Left forelimb (tissue), 1 donor: ENCODE data around the gene KCNS1.
"Not testable (repeated sequence)": the region's sequence is repeated elsewhere in the genome, so short reads cannot be mapped to it uniquely, and the experiment has no call there.

Experiments used
- DNase-seq: peaks from one replicate; pipeline ENCODE4 v3.0.0-alpha.2; 2018; ENCODE audit warnings: low spot score

The KCNS1 gene

DNA sequence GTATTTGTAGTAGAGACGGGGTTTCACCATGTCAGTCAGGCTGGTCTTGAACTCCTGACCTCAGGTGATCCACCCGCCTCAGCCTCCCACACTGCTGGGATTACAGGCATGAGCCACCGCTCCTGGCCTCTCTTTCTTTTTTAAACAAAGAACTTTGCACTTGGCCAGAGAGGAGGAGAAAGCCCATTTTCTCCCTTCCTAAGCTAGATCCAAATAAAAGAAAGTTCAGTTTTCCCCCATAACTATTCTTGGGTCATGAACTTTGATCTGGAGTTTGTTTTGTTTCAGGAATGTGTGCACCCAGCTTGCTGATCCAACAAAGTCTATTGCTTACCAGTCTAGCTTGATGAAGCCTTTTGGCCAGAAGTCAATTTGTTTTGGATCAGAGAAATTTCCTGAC, 23.4 kb downstream of the KCNS1 start:
- DNase-seq: no peak

DNA sequence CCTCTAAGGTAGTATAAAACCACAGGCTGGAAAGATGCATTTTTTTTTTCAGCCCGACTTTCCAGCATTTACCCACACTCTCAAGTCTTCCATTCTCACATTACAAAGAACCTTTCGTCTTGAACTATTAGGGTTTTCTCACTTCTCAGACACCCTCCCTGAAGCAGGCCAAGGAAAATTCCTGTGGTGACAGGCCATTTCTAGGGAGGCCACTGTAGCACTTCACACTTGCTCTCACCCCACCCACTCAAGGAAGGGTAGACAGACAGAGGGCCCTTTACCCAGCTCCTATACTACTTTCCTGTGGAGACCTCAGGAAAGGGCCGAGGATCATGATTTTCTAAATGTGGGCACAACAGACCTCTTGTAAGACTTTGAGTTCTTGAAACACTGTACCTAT, 27.7 kb downstream of the KCNS1 start:
- DNase-seq: no peak

DNA sequence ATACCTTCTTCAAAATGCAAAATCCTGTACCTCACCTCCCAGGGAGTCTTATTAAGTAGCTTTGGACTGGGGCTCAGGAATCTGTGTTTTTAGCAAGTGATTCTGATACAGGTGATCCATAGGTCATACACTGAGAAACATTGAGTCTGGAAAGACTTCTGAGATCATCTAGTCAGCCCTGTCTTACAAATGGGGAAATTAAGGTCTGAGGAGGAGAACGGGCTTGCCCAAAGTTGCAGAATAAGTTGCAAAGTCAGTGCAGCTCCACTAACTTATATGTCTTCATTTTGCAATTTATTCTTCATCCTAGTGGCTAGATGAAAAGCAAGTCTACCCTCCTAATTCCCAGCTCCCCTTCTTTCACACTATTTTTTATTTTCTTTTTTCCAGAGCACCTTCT, 28.9 kb downstream of the KCNS1 start:
- DNase-seq: no peak

DNA sequence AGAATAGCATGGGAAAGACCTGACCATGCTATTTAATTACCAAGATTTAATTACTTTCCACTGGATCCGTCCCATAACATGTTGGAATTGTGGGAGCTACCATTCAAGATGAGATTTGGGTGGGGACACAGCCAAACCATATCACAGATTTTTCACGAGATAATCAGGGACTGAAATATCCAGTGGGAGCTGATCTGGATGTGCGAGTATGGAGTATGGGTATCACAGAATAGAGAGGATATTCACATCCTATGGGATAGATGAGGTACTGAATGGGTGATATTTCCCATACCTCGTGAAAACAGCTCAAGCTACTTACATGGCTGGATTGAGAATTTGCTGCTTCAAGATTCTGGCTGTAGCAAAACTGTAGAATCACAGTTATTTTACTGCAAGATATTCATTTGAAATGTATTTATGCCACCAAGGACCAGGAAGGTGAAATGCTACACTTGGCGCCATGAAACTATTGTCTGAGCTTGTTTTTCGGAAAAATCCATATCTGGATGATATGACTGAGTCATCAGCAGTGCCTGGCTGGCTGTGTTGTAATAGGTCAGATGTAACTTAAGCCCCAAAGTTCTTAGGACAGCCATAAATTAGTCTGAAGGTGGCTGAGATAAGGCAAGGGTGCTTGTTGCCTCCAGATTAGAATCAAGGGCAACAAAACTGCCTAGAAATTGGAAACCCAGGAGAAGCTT, 29.8 kb downstream of the KCNS1 start:
- DNase-seq: no peak

- DNase-seq: no peak
These were observed 31.7 kb downstream of the KCNS1 start for GRCh38 chr20:45069261-45069660.

- DNase-seq: no peak
These were observed 33.4 kb downstream of the KCNS1 start for GRCh38 chr20:45067558-45067957.

DNA sequence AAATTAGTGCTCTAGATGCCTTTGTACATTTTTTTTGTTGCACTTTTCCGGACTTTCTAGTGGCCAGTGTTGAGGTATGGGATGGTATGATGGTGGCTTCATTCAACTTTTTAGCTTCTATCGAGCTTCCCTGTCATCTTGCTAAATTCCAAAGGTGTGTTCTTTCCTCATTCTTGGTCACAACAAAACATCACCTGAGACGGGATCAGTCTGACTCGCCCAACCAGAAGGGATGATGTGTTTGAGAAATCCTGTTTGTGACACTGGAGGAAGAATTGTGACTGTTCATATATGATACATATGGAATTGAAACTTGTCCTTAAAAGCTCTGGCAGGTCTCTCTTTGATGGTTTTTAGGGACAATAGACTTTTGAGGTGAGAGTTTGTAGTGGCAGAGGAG, 33.8 kb downstream of the KCNS1 start:
- DNase-seq: no peak

DNA sequence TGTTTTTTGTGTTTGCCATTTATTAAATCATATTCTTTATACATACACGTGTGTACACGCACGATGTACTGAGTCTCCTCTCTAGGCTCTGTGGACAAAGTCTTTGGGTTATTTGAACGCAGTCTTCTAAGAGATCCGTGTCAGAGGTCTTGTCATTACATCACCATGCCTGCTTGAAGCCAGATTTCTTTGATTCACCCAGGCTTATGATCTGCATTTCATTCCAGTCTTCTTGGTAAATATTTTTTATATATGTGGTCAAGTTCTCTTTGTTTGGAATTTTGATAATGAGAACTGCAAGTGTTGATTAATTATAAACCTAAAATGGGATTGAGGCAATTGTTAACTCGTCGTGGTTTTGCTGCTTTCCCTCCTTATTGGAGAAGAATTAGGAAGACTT, 34.6 kb downstream of the KCNS1 start:
- no peak for DNase-seq

DNA sequence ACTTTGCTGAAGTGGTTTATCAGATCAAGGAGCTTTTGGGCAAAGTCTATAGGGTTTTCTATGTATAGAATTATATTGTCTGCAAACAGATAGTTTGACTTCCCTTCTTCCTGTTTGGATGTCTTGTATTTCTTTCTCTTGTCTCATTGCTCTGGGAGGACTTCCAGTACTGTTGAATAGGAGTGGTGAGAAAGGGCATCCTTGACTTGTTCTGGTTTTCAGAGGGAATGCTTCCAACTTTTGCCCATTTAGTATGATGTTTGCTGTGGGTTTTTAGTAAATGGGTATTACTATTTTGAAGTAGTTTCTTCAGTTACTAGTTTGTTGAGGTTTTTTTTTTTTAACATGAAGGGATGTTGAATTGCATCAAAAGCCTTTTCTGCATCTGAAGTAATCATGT, 36.1 kb downstream of the KCNS1 start:
- DNase-seq: no peak

- DNase-seq: not testable (repeated sequence)
These were observed 37.8 kb downstream of the KCNS1 start for GRCh38 chr20:45063107-45063506.

DNA sequence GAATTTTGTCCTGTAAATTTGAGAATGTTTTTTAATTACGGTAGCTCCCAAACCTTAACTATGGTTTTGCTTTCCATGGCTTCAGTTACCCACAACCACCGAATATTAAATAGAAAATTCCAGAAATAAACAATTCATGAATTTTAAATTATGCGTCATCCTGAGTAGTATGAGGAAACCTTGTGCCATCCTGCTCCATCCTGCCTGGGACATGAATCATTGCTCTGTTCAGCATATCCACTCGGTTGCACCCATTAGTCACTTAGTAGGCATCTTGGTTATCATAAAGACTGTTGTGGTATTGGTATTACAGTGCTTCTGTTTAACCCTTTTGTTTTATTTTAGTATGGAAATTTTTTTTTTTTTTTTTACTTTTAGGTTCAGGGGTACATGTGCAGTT, 39.7 kb downstream of the KCNS1 start:
- DNase-seq: no peak

DNA sequence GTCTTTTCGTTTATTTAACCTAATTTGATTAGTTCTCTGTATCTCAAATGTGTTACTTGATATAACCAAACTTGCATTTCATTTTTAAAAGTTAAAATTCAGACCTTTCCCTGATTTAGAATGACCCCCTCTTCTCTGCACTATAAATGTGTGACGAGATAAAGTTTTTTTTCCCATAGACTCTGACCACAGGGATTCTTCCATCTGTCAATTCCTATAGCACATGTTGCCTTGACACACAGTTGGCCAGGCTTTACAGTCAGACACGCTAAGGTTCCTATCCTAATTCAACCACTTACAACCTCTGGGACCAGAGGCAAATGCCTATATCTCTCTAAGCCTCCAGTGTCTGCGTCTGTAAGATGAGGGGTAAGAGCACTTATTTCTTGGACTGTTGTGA, 40.6 kb downstream of the KCNS1 start:
- DNase-seq: no peak

GRCh38 chr20:45059022-45059728, 41.8 kb downstream of the KCNS1 start:
- DNase-seq: no peak

DNA sequence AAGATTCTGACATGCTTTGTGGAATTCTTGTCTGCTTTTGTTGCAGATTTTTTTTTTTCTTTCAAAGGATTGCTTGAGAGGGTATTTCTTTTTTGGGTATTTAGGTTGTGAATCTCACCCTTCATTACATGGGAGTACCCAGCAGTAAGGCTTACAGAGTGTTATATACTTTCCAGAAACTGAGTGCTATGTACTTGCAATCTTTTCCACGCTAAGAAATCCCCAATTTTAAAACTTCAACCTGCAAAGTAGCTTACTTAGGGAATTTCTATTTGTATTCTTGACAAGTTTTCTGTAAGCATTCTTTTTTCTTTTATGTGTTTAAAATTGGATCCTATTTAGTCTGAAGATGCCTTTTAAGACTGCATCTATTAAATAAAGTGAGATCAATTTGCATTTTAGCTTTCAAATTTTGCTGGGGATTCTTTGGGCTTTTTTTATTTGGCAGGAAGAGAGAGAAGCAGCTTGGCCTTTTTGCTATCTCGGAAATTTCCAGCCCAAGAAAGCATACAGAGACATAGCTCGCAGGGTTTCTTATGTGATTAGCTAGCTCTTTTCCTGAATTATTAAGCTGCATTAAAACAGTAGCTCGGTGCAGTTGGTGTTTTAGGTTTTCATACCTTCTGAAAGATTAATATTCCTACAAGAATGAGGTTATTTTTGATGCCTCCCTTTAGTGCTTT, 42.6 kb downstream of the KCNS1 start:
- DNase-seq: no peak

GRCh38 chr20:45056473-45057173, 44.3 kb downstream of the KCNS1 start:
- DNase-seq: no peak

DNA sequence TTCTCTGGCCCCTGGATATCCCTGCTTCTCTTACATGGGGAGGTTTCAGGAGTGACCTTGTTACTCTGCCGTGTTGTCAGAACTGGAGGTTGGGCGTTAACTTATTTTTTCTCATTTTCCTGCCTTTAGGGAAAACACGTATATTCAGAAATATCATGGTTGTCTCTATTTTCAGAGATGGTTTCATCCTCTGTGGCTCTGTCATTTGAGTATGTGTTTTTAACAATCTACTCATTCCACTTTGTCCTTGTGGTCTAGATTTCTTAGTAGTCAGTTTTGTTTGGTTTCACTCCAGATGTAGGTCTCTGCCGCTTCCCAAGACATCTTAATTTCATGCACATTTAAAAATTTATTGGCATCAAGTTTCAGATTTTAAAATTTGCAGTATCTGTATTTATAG, 45.9 kb downstream of the KCNS1 start:
- DNase-seq: no peak

GRCh38 chr20:45053430-45054351, 47.2 kb downstream of the KCNS1 start:
- no peak for DNase-seq

DNA sequence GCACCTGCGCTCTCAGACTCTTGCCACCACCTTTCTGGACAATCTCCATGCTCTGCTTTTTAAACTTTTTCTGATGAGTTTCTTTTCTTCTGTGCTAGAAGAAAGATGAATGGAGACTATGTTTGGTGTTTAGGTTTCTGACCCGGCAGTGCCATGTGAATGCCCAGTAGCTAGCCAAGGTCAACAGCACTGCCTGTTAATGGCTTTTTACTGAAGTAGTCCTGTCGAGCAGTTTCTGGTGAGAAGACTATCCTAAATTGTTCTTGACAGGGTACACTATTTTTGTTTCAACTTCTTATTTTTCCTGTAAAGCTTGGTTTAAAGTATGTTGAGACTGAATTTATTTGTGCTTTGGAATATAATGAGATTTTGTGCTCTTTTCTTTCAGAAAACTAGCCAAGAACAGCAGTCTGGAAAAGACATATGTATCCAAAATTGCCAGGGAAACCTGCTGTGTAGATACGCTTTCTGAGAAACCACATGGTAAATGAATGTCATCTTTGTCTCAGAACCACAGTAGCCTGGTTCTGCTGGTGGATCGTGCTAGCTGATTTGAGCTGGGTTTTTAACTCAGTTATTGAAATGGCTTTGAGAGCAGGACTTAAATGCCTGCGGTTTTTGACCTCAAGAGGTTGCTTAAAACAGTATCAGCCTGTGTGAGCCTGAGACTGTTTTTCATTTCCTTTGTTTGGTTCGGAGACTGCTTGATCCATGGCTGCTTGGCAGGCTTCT, 48.1 kb downstream of the KCNS1 start:
- no peak for DNase-seq

DNA sequence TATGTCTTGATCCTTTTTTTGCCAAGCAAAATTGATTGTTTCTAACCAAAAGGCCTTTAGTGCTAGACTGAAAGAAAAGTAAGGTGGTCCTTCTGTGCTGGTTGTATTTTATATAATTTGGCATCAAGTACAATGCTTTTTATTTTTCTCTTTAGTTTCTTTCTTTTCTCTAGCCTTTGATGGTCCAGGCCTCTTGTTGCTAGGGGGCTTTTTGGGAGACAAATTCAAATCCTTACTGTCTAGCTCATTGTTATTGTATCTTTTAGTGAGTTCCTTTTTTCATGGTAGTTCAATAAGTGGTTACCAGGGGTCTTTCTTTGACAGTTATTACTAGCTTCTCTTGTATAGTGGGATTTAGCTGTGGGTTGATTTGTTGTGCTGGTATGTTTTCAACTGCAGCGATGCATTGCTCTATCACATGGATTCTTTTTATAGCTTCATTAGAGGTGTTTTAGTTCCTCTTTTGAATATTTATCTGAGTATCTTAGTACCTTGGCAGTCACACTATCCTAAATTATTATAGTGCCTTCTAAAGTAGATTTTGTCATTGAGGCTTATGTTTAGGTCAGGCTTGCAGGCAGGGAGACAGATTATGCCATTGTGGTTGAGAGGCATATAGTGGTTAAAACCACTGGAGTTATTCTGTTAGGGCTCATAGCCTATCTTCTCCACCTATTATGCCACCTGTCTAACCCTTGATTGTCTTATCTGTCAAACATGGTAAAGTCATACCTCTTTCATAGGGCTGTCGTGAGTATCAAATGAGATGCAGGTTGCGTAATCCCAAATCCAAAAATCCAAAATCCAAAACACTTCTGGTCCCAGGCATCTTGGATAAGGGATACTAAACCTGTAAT, 49.5 kb downstream of the KCNS1 start:
- DNase-seq: no peak

- DNase-seq: no peak
These were observed 50.9 kb downstream of the KCNS1 start for GRCh38 chr20:45049904-45050471.
